ENCODE data around the gene C5orf47. TPM values are rescaled to one million over a fixed set of nuclear protein-coding genes. Genes with fewer than 3 reads are reported as not detected.

Gene C5orf47
- total RNA-seq, 3 donors from 2014 or later (not counting 1 experiment from before 2014, with no cell fraction given) = not detected

DNA sequence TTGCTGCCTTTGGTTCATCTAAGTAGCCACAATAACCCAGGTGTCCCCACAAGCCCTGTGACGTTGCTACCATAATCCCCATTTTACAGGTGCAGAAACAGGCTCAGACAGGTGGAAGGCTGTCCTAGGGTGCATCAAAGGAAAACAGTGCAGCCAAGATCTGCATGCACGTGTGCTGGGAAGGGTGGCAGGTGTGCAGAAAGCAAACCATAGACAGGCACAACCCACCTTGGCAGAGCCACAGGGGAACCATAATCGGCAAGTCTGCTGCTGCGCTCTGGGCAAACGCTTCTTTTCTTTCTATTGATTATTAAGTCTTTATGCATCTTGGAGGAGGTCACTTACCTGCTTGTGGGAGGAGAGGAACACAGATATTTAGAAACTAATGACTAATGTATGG, 63.7 kb downstream of the C5orf47 start:
- DNase-seq (no peak), ATAC-seq (no peak)
- H3K4me3 ChIP-seq (ENCODE audit: low read length) = no peak overlapping the region
- H3K4me1 ChIP-seq (ENCODE audit: control insufficient read depth, insufficient read depth, low read length) = no peaks in the 10 kb centered on the region
- H3K4me1 Mint-ChIP-seq = no peaks in the 10 kb centered on the region
- 85% methylated on average over 5 of the region's 5 CpGs for WGBS (ENCODE audit: insufficient coverage)
- no peaks in the 10 kb centered on the region for H3K36me3 ChIP-seq (ENCODE audit: control insufficient read depth, insufficient read depth, low read length)
- H3K27me3 ChIP-seq (ENCODE audit: control insufficient read depth, insufficient read depth, low read length) = no peaks in the 10 kb centered on the region
- H3K36me3 Mint-ChIP-seq = no peaks in the 10 kb centered on the region
- H3K27me3 Mint-ChIP-seq (ENCODE audit: low read depth in 2 of 2) = peaks cover 3 to 17% of the 10 kb centered on the region in 2 donors
- no peak overlapping the region for H3K27ac ChIP-seq (ENCODE audit: low read length)
- H3K4me3 Mint-ChIP-seq = no peak overlapping the region
- H3K9me3 ChIP-seq (ENCODE audit: control insufficient read depth, insufficient read depth, low read length) = no peaks in the 10 kb centered on the region
- TF ChIP-seq, protein P1, sequence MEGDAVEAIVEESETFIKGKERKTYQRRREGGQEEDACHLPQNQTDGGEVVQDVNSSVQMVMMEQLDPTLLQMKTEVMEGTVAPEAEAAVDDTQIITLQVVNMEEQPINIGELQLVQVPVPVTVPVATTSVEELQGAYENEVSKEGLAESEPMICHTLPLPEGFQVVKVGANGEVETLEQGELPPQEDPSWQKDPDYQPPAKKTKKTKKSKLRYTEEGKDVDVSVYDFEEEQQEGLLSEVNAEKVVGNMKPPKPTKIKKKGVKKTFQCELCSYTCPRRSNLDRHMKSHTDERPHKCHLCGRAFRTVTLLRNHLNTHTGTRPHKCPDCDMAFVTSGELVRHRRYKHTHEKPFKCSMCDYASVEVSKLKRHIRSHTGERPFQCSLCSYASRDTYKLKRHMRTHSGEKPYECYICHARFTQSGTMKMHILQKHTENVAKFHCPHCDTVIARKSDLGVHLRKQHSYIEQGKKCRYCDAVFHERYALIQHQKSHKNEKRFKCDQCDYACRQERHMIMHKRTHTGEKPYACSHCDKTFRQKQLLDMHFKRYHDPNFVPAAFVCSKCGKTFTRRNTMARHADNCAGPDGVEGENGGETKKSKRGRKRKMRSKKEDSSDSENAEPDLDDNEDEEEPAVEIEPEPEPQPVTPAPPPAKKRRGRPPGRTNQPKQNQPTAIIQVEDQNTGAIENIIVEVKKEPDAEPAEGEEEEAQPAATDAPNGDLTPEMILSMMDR (IDR thresholded peaks at IDR 0.05) = no peak
- H3K27ac Mint-ChIP-seq = no peak overlapping the region
- intact Hi-C loops (cut with micrococcal nuclease) = no loop called here
- H3K9me3 Mint-ChIP-seq = no peaks in the 10 kb centered on the region

DNA sequence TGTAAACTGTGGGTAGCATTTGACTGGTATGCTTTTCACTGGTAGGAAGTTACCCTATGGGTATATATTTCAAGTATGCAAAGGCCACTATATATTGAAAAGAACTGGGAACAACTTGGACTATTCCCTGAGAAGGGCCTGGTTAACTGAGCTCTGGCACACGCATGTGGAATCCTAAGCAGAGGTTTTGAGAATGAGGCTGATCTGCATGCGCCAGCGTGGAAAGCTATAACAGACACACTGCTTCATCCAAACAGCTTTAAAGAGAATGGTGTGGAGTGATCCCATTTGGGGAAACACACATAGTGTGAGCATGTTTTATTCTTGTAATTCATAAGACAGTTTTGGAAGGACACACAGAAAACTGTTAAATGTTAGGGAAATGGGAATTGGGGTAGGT, 64.9 kb downstream of the C5orf47 start:
- Mint-ChIP-seq H3K27me3 (ENCODE audit: low read depth in 2 of 2) (peaks cover 6 to 23% of the 10 kb centered on the region in 2 donors), H3K27ac (no peak overlapping the region), H3K36me3 (no peaks in the 10 kb centered on the region), H3K4me1 (no peaks in the 10 kb centered on the region), H3K9me3 (peaks cover 0 to 2% of the 10 kb centered on the region in 2 donors), H3K4me3 (no peak overlapping the region)
- H3K4me3 ChIP-seq (ENCODE audit: low read length) = no peak overlapping the region
- H3K4me1 ChIP-seq (ENCODE audit: control insufficient read depth, insufficient read depth, low read length) = no peaks in the 10 kb centered on the region
- H3K27ac ChIP-seq (ENCODE audit: low read length) = no peak overlapping the region
- DNase-seq (no peak), ATAC-seq (no peak)
- H3K36me3 ChIP-seq (ENCODE audit: control insufficient read depth, insufficient read depth, low read length) = no peaks in the 10 kb centered on the region
- no peaks in the 10 kb centered on the region for H3K27me3 ChIP-seq (ENCODE audit: control insufficient read depth, insufficient read depth, low read length)
- intact Hi-C loops (cut with micrococcal nuclease) = no loop called here
- TF ChIP-seq, protein P1 (IDR thresholded peaks at IDR 0.05) = no peak
- 90% methylated on average over 2 of the region's 3 CpGs for WGBS (ENCODE audit: insufficient coverage)
- H3K9me3 ChIP-seq (ENCODE audit: control insufficient read depth, insufficient read depth, low read length) = no peaks in the 10 kb centered on the region

Other genes with a start within 250 kb of the C5orf47 start
- 10 to 100 TPM; 44.4 to 60.4 (median 55.1) TPM for gene CPEB4, start 100.8 kb upstream of the C5orf47 start, total RNA-seq
- gene NSG2, start 56.5 kb downstream of the C5orf47 start, total RNA-seq = not detected